NCI-H524 treated with DMSO at 0.1 percent for 48 hours (cell line): ENCODE data around the gene ABCG8.

Source experiments
- DNase-seq: peaks from one replicate; lab custom pipeline; 2025; lab: John Stamatoyannopoulos, UW

ABCG8 gene

GRCh38 chr2:43826305-43827250, 12.2 kb upstream of the ABCG8 start:
- DNase-seq, result no peak

- peak; percentile 16 for DNase-seq
Observed at GRCh38 chr2:43831543-43832294, 7.1 kb upstream of the ABCG8 start.

- no peak for DNase-seq
Observed at GRCh38 chr2:43832457-43832856, 6.3 kb upstream of the ABCG8 start.

- no peak for DNase-seq
Observed at GRCh38 chr2:43837033-43837432, 1.7 kb upstream of the ABCG8 start.

- no peak for DNase-seq
Observed at GRCh38 chr2:43837831-43838559, 776 bp upstream of the ABCG8 start.

- DNase-seq, result no peak
Observed at GRCh38 chr2:43839776-43840564, 1.2 kb downstream of the ABCG8 start.

GRCh38 chr2:43840965-43841364, 2.2 kb downstream of the ABCG8 start:
- no peak for DNase-seq

GRCh38 chr2:43841949-43842865, 3.4 kb downstream of the ABCG8 start:
- no peak for DNase-seq

- DNase-seq, result no peak
Observed at GRCh38 chr2:43842866-43843226, 4.1 kb downstream of the ABCG8 start.

- no peak for DNase-seq
Observed at GRCh38 chr2:43845181-43845580, 6.4 kb downstream of the ABCG8 start.

- DNase-seq, result no peak
Observed at GRCh38 chr2:43846140-43846793, 7.5 kb downstream of the ABCG8 start.

- no peak for DNase-seq
Observed at GRCh38 chr2:43848214-43848613, 9.4 kb downstream of the ABCG8 start.

GRCh38 chr2:43851011-43851980, 12.5 kb downstream of the ABCG8 start:
- DNase-seq, result no peak

GRCh38 chr2:43852196-43852730, 13.5 kb downstream of the ABCG8 start:
- no peak for DNase-seq

GRCh38 chr2:43853141-43854081, 14.6 kb downstream of the ABCG8 start:
- no peak for DNase-seq

- DNase-seq, result no peak
Observed at GRCh38 chr2:43854671-43855070, 15.9 kb downstream of the ABCG8 start.

GRCh38 chr2:43855292-43855691, 16.5 kb downstream of the ABCG8 start:
- no peak for DNase-seq
